Ovary (tissue), 3 donors: ENCODE data around the gene STIM1.

Experiments used
- CTCF ChIP-seq, 3 donors: fragments of 450-650 bp in 2 of 3; fragments of 200-600 bp in 1 of 3; IDR thresholded peaks; one replicate each; pipeline versions ENCODE4 v1.5.1 to v1.8.0; 2016 to 2022; ENCODE audit warnings: antibody characterized with exemption in 3 of 3, mild to moderate bottlenecking in 1 of 3
- POLR2A ChIP-seq: fragments of 450-650 bp; IDR thresholded peaks from one replicate; pipeline ENCODE4 v1.6.1; 2017; ENCODE audit warnings: antibody characterized with exemption, mild to moderate bottlenecking, moderate library complexity
- donor health status: DM: no; HTN: no; CAD: no.

GRCh38 chr11:3977078-3977477 lies 121.6 kb downstream of the STIM1 start:
- TF ChIP-seq CTCF (IDR thresholded peaks at IDR 0.05) (no peak), POLR2A (no peak)
